ENCODE data around the gene COL5A2. TPM values are rescaled to one million over a fixed set of nuclear protein-coding genes. Genes with fewer than 3 reads are reported as not detected.

The COL5A2 gene
- total RNA-seq, 2 donors from 2014 or later: 99.4 to 135 TPM

- ATAC-seq (ENCODE audit: insufficient number of reproducible peaks, low FRiP score, low read depth): no peak
- Histone ChIP-seq H3K27me3 (replicated peaks; ENCODE audit: insufficient read depth) (no peaks in the 10 kb centered on the region), H3K4me3 (no peak overlapping the region), H3K4me1 (ENCODE audit: control insufficient read depth in 1 of 2, low read depth in 2 of 2) (peaks cover 0 to 31% of the 10 kb centered on the region in 2 donors), H3K36me3 (peaks cover 24% of the 10 kb centered on the region), H3K27ac (no peak overlapping the region), H3K9me3 (no peaks in the 10 kb centered on the region)
- TF ChIP-seq CTCF (IDR thresholded peaks at IDR 0.05): no peak
- DNase-seq (ENCODE audit: low spot score): no peak
These were observed 123.1 kb downstream of the COL5A2 start for GRCh38 chr2:189056200-189057106.

- no peaks in the 10 kb centered on the region for H3K27me3 ChIP-seq (replicated peaks; ENCODE audit: insufficient read depth)
- no peaks in the 10 kb centered on the region for H3K9me3 ChIP-seq
- DNase-seq (ENCODE audit: low spot score) (no peak), ATAC-seq (ENCODE audit: insufficient number of reproducible peaks, low FRiP score, low read depth) (no peak)
- no peak overlapping the region for H3K27ac ChIP-seq
- no peak overlapping the region for H3K4me3 ChIP-seq
- H3K4me1 ChIP-seq (ENCODE audit: control insufficient read depth in 1 of 2, low read depth in 2 of 2): peaks cover 0 to 8% of the 10 kb centered on the region in 2 donors
- no peak for TF ChIP-seq CTCF (IDR thresholded peaks at IDR 0.05)
- H3K36me3 ChIP-seq: peaks cover 31% of the 10 kb centered on the region
These were observed 129.3 kb downstream of the COL5A2 start for GRCh38 chr2:189050165-189050712.

DNA sequence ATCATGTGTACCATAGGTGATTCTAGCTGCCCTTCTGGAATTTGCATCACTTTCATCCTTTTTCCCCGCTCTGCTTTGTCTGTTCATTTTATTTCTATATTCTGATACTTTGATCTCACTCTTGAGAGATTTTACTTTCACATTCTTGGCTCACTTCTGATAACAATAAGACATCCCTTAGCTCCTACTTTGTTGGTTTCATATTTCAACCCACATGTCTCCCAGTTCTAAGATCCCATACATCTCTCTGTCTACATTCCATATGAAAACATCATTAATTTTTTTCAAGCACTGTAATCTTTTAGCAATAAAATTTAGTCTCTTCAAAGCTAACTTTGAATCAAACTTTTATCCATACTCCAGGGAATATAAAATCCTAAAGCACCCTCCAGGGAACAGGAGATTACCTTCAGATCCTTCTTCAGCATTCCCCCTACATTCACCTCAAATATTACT is 129.8 kb downstream of the COL5A2 start:
- H3K36me3 ChIP-seq: peaks cover 31% of the 10 kb centered on the region
- ATAC-seq (ENCODE audit: insufficient number of reproducible peaks, low FRiP score, low read depth): no peak
- DNase-seq (ENCODE audit: low spot score): no peak
- no peaks in the 10 kb centered on the region for H3K9me3 ChIP-seq
- no peak overlapping the region for H3K27ac ChIP-seq
- no peak overlapping the region for H3K4me3 ChIP-seq
- no peaks in the 10 kb centered on the region for H3K27me3 ChIP-seq (replicated peaks; ENCODE audit: insufficient read depth)
- peaks cover 0 to 8% of the 10 kb centered on the region in 2 donors for H3K4me1 ChIP-seq (ENCODE audit: control insufficient read depth in 1 of 2, low read depth in 2 of 2)
- TF ChIP-seq CTCF (IDR thresholded peaks at IDR 0.05): no peak

DNA sequence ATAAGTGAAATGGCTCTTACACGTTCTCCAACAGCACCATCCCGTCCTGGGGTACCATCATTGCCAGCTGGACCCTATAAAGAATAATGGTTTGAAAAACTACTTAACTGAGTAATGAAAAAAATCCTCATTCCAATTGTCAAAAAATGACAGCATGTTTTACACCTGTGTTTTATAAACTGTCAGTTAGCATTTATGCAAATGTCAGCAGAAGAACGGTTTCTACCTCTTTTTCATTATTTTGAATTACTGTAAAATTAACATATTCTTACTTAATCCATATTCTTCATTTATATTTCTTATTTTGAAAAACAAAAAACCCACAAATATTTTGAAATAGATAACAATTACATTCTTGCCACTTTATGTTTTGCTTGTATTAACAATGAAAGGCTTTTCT is 131.4 kb downstream of the COL5A2 start:
- H3K27ac ChIP-seq: no peak overlapping the region
- no peaks in the 10 kb centered on the region for H3K27me3 ChIP-seq (replicated peaks; ENCODE audit: insufficient read depth)
- no peak overlapping the region for H3K4me3 ChIP-seq
- ATAC-seq (ENCODE audit: insufficient number of reproducible peaks, low FRiP score, low read depth): no peak
- no peaks in the 10 kb centered on the region for H3K9me3 ChIP-seq
- peaks cover 0 to 8% of the 10 kb centered on the region in 2 donors for H3K4me1 ChIP-seq (ENCODE audit: control insufficient read depth in 1 of 2, low read depth in 2 of 2)
- no peak for TF ChIP-seq CTCF (IDR thresholded peaks at IDR 0.05)
- no peak for DNase-seq (ENCODE audit: low spot score)
- peaks cover 28% of the 10 kb centered on the region for H3K36me3 ChIP-seq

DNA sequence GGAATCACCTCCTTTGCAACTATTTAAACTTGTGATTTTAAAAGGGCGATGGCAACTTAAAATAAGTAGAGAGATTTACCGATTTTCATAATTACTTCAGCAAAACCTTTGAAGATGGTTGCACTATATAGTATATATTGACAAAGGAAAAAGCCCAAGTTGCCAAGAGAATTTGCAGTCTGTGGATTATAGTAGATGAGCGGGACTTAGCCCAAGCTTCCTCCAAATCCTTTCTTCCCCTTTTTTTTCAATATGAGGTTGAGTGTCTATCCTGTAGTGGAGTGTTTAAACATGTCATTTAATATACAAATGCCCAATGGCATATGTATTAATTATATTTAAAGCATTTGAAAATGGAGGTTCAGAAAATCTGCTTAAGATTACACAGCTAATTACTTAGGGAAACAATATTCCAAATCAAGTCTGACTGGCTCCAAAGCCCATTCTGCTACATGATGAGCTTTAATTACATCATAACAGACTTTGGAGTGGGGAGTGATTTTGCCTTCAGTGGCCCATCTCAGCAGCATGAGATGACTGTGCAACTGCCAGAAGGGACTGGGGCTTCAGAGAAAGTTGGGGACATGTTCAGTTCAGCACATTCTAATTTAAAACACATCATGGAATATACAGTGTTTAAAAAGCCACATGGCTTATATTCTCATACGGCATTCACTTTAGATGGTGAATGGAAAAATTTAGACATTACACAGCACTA is 132.2 kb downstream of the COL5A2 start:
- peaks cover 28% of the 10 kb centered on the region for H3K36me3 ChIP-seq
- TF ChIP-seq CTCF (IDR thresholded peaks at IDR 0.05): no peak
- DNase-seq (ENCODE audit: low spot score) (no peak), ATAC-seq (ENCODE audit: insufficient number of reproducible peaks, low FRiP score, low read depth) (no peak)
- H3K4me1 ChIP-seq (ENCODE audit: control insufficient read depth in 1 of 2, low read depth in 2 of 2): peaks cover 0 to 8% of the 10 kb centered on the region in 2 donors
- H3K4me3 ChIP-seq: no peak overlapping the region
- H3K27ac ChIP-seq: no peak overlapping the region
- H3K27me3 ChIP-seq (replicated peaks; ENCODE audit: insufficient read depth): no peaks in the 10 kb centered on the region
- H3K9me3 ChIP-seq: no peaks in the 10 kb centered on the region
